ENCODE data around the gene MCHR1.
"Not testable (repeated sequence)": the region's sequence is repeated elsewhere in the genome, so short reads cannot be mapped to it uniquely, and the experiment has no call there.

The MCHR1 gene

GRCh38 chr22:40670058-40670457 lies 9.2 kb upstream of the MCHR1 start:
- no peak for TF ChIP-seq CTCF (IDR thresholded peaks at IDR 0.05; ENCODE audit: control insufficient read depth, insufficient read depth, low read depth, low read length, missing control alignments)
- H3K4me3 ChIP-seq (ENCODE audit: control insufficient read depth, low read depth, low read length) = no peak overlapping the region
- no peak for DNase-seq (ENCODE audit: low read depth)

GRCh38 chr22:40671369-40671768 lies 7.9 kb upstream of the MCHR1 start:
- no peak for TF ChIP-seq CTCF (IDR thresholded peaks at IDR 0.05; ENCODE audit: control insufficient read depth, insufficient read depth, low read depth, low read length, missing control alignments)
- no peak overlapping the region for H3K4me3 ChIP-seq (ENCODE audit: control insufficient read depth, low read depth, low read length)
- no peak for DNase-seq (ENCODE audit: low read depth)

- TF ChIP-seq CTCF (IDR thresholded peaks at IDR 0.05; ENCODE audit: control insufficient read depth, insufficient read depth, low read depth, low read length, missing control alignments) = no peak
- no peak for DNase-seq (ENCODE audit: low read depth)
Observed at GRCh38 chr22:40671796-40672360, 7.4 kb upstream of the MCHR1 start.

GRCh38 chr22:40673017-40673416 lies 6.3 kb upstream of the MCHR1 start:
- no peak for TF ChIP-seq CTCF (IDR thresholded peaks at IDR 0.05; ENCODE audit: control insufficient read depth, insufficient read depth, low read depth, low read length, missing control alignments)
- no peak for DNase-seq (ENCODE audit: low read depth)
- H3K4me3 ChIP-seq (ENCODE audit: control insufficient read depth, low read depth, low read length) = no peak overlapping the region

More at GRCh38 chr22:40671796-40672360, 7.4 kb upstream of the MCHR1 start:
- H3K4me3 ChIP-seq (ENCODE audit: control insufficient read depth, low read depth, low read length) = no peak overlapping the region

- no peak overlapping the region for H3K4me3 ChIP-seq (ENCODE audit: control insufficient read depth, low read depth, low read length)
- no peak for TF ChIP-seq CTCF (IDR thresholded peaks at IDR 0.05; ENCODE audit: control insufficient read depth, insufficient read depth, low read depth, low read length, missing control alignments)
- no peak for DNase-seq (ENCODE audit: low read depth)
Observed at GRCh38 chr22:40674274-40674673, 5.0 kb upstream of the MCHR1 start.

GRCh38 chr22:40676166-40676565 lies 3.1 kb upstream of the MCHR1 start:
- not testable (repeated sequence) for DNase-seq (ENCODE audit: low read depth); H3K4me3 ChIP-seq (ENCODE audit: control insufficient read depth, low read depth, low read length)

- no peak for TF ChIP-seq CTCF (IDR thresholded peaks at IDR 0.05; ENCODE audit: control insufficient read depth, insufficient read depth, low read depth, low read length, missing control alignments)
Observed at GRCh38 chr22:40676644-40677043, 2.6 kb upstream of the MCHR1 start.

More at GRCh38 chr22:40676644-40677043, 2.6 kb upstream of the MCHR1 start:
- no peak overlapping the region for H3K4me3 ChIP-seq (ENCODE audit: control insufficient read depth, low read depth, low read length)
- no peak for DNase-seq (ENCODE audit: low read depth)
